ENCODE results near the gene MAP2K2.

MAP2K2 gene

DNA sequence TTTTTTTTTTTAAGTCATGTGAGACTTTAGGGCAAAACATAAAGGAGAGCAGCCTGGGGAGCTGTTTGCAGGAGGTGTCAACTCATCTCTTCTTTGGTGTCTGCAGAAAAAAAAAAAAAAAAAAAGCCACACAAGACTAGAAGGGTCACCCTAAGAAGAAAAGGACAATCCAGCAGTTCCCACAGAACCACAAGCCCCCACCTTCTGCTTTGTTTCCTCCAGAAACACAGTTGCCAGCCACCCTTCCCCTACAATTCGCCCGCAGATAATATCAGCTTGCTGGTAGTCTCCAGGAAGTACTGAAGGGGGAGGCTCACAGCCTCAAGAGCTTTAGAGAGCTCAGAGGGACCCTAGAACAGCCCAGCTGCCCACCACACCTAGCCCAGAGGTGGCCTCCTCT lies 34.9 kb downstream of the MAP2K2 start:
- ChIA-PET POLR2A (ENCODE audit: low non-redundant PET) (no interaction called here), CTCF (no interaction called here)
- H3K27ac ChIP-seq, result peak overlapping the region; percentile 11
- TF ChIP-seq, protein P1, sequence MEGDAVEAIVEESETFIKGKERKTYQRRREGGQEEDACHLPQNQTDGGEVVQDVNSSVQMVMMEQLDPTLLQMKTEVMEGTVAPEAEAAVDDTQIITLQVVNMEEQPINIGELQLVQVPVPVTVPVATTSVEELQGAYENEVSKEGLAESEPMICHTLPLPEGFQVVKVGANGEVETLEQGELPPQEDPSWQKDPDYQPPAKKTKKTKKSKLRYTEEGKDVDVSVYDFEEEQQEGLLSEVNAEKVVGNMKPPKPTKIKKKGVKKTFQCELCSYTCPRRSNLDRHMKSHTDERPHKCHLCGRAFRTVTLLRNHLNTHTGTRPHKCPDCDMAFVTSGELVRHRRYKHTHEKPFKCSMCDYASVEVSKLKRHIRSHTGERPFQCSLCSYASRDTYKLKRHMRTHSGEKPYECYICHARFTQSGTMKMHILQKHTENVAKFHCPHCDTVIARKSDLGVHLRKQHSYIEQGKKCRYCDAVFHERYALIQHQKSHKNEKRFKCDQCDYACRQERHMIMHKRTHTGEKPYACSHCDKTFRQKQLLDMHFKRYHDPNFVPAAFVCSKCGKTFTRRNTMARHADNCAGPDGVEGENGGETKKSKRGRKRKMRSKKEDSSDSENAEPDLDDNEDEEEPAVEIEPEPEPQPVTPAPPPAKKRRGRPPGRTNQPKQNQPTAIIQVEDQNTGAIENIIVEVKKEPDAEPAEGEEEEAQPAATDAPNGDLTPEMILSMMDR (conservative IDR thresholded peaks at IDR 0.05; ENCODE audit: low read depth), result no peak
- no peak for DNase-seq (ENCODE audit: low spot score)

DNA sequence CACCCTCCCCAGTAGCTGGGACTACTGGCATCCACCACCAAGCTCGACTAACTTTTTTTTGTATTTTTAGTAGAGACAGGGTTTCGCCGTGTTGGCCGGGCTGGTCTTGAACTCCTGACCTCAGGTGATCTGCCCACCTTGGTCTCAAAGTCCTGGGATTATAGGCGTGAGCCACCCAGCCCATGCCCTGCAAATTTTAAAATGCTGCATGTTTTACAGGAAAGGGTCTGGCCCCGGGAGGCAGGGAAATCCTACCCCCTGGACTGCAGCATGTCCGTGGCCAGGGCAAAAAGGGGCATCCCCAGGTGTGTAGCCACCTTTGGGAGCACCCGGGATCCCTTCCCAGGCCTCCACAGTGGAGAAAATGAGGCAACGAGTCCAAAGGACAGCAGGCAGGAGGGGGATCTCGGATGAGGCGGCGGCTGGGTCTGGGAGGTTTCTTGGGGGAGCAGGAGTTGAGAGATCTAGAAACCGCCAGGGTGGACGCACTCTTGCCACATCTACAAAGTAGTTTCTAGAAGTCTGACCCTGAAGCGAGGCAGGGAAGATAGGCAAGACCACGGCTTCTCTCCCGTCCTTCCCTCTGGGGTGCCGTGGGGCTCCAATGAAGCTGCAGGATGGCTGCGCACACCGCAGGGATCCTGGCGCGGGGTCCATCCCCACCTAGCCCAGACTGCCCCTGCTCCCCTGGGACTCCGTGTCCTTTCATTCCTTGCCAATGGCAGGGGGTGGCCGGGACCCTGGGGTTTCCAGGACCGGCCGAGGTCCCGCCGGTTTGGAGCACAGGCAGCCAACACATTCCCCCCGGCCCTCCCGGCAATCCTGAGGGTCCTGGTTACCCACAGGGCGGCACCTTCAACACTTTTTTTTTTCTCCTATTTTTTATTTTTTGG lies 35.9 kb downstream of the MAP2K2 start:
- TF ChIP-seq, protein P1 (conservative IDR thresholded peaks at IDR 0.05; ENCODE audit: low read depth), result no peak
- peak overlapping the region; percentile 26 for H3K27ac ChIP-seq
- POLR2A ChIA-PET (ENCODE audit: low non-redundant PET), result no interaction called here
- CTCF ChIA-PET, result interaction anchor here (0.6 kb wide), 1 partner anchor 1485 kb away, joined by 4 read pairs; no protein-coding TSS in a partner anchor
- no peak for DNase-seq (ENCODE audit: low spot score)

DNA sequence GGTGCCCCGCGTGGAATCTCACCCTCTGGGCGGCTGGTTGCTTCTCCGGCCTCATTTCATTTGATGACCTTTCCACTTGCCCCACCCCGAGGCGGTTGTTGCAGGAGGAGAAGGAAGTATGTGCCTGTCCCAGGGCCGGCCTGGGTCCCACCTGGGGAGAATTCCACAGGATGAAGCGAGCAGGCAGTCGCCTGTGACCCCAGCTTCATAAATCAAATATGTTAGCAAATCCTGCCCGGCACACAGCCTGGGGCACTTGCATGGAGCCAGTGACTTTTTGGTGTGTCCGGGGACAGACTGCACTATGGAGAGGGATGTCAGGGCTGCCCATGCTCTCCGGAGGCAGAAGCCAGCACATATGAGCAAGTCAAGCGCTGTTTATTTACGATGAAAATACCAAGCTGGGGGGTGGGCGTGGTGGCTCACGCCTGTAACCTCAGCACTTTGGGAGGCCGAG lies 37.5 kb downstream of the MAP2K2 start:
- CTCF ChIA-PET, result interaction anchor here (0.5 kb wide), 1 partner anchor 87 kb away, joined by 3 read pairs; no protein-coding TSS in a partner anchor
- TF ChIP-seq, protein P1 (conservative IDR thresholded peaks at IDR 0.05; ENCODE audit: low read depth), result no peak
- DNase-seq (ENCODE audit: low spot score), result no peak
- no peak overlapping the region for H3K27ac ChIP-seq
- POLR2A ChIA-PET (ENCODE audit: low non-redundant PET), result no interaction called here

DNA sequence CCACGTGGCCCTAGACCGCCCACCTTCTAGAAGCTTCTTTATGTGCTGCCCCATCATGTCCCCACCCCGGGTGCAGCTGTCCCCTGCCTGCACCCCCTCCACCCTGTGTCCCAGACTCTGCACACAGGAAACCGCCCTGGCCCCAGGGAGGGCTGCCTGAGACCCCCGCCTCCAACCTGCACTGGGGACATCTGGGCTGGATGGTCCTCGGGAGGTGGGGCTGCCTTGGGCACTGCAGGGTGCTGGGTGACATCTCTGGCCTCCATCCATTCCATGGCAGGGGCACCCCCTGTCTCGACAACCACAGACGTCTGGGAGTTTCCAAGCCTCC lies 39.4 kb downstream of the MAP2K2 start:
- H3K27ac ChIP-seq, result no peak overlapping the region
- POLR2A ChIA-PET (ENCODE audit: low non-redundant PET), result no interaction called here

DNA sequence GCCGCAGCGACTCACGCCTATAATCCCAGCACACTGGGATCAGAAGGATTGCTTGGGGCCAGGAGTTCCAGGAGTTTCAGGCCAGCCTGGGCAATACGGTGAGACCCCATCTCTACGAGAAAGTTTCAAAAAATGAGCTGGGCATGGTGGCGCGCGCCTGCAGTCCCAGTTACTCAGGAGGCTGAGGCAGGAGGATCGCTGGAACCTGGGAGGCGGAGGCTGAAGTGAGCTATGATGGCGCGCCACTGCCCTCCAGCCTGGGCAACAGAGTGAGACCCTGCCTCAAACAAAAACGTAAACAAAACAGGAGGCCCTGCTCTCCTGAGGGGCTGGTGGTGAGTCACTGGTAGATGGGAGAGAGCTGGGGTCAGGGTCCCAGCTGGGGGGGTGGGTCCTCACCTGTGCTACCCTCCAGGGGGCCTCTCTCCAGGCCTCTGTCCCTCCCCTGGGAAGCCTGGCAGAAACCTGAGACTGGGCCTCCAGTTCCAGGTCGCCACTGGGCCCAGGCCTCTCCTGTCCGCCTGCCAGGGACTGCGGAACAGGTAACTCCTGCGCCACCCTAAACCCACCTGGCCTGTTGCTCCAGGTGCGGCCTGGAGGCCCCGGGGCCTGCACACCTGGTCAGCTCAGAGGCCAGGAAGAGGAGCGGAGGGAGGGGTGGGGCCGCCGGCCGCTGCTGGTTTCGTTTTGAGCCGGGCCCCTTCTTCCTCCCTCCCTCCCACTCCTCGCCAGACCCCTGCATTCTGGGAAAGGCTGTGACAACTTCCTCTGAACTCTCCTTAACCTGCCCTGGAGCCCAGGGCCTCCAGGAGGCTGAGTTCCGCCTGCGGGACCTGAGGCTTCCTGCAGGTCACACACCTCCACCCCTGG lies 40.0 kb downstream of the MAP2K2 start:
- ChIA-PET POLR2A (ENCODE audit: low non-redundant PET) (no interaction called here), CTCF (no interaction called here)
- DNase-seq (ENCODE audit: low spot score), result no peak
- H3K27ac ChIP-seq, result no peak overlapping the region
- TF ChIP-seq, protein P1 (conservative IDR thresholded peaks at IDR 0.05; ENCODE audit: low read depth), result no peak

More for the DNA sequence above, 39.4 kb downstream of the MAP2K2 start:
- TF ChIP-seq, protein P1 (conservative IDR thresholded peaks at IDR 0.05; ENCODE audit: low read depth), result no peak
- CTCF ChIA-PET, result no interaction called here
- no peak for DNase-seq (ENCODE audit: low spot score)

DNA sequence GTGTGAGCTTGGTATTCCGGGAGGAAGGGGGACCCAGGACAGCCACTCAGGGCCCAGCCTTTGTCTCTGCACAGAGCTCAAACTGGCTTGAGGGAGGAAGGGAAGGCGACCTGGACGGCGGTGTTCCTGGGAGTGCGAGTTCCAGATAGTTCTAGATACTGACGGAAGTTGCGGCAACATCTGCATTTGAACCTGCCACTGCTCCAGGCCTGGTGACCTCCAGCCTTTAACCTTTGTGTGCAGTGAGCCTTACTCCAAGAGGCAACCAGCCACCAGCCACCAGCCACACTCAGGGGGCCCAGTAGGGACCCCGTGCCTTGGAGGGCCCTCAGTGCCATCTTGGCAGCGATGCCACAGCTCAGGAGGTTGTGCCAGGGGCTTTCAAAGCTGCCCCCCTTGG lies 41.8 kb downstream of the MAP2K2 start:
- ChIA-PET POLR2A (ENCODE audit: low non-redundant PET) (no interaction called here), CTCF (interaction anchor here (0.5 kb wide), 1 partner anchor 125 kb away, joined by 3 read pairs; no protein-coding TSS in a partner anchor)
- DNase-seq (ENCODE audit: low spot score), result no peak
- peak overlapping the region; percentile 5; the same call in 1 of the 2 replicates for H3K27ac ChIP-seq
- TF ChIP-seq, protein P1 (conservative IDR thresholded peaks at IDR 0.05; ENCODE audit: low read depth), result no peak

Measured in RWPE1 (cell line).